ENCODE data around the gene HEATR3. TPM values are rescaled to one million over a fixed set of nuclear protein-coding genes. Genes with fewer than 3 reads are reported as not detected.

Gene HEATR3
- total RNA-seq, 1 donor from 2014 or later: 23.9 TPM

GRCh38 chr16:50036426-50036825 is 29.3 kb upstream of the HEATR3 start:
- DNase-seq (ENCODE audit: low spot score): no peak
- Histone ChIP-seq H3F3A (ENCODE audit: low read depth) (peaks cover 10% of the 10 kb centered on the region), H3K79me2 (ENCODE audit: low read depth) (no peaks in the 10 kb centered on the region), H3K9me3 (ENCODE audit: low read depth) (no peaks in the 10 kb centered on the region), H3K4me2 (no peak overlapping the region), H3K4me3 (no peak overlapping the region), H3K27ac (no peak overlapping the region), H4K20me1 (ENCODE audit: low read depth) (no peaks in the 10 kb centered on the region), H3K36me3 (peaks cover 10% of the 10 kb centered on the region), H3K27me3 (no peaks in the 10 kb centered on the region), H3K9ac (no peak overlapping the region), H2AFZ (replicated peaks) (no peak overlapping the region), H3K4me1 (no peaks in the 10 kb centered on the region)
- Mint-ChIP-seq H3K27ac (no peak overlapping the region), H3K27me3 (ENCODE audit: insufficient read depth, low read depth) (no peaks in the 10 kb centered on the region), H3K9me3 (no peaks in the 10 kb centered on the region), H3K4me1 (peaks cover 3% of the 10 kb centered on the region), H3K36me3 (peaks cover 6% of the 10 kb centered on the region), H3K4me3 (no peak overlapping the region)
- no peak for TF ChIP-seq EZH2 (IDR thresholded peaks at IDR 0.05)
- no peak for TF ChIP-seq CTCF (IDR thresholded peaks at IDR 0.05)
- TF ChIP-seq EZH2phosphoT487 (IDR thresholded peaks at IDR 0.05): no peak

- Mint-ChIP-seq H3K4me3 (no peak overlapping the region), H3K9me3 (no peaks in the 10 kb centered on the region), H3K27me3 (ENCODE audit: insufficient read depth, low read depth) (no peaks in the 10 kb centered on the region), H3K4me1 (peaks cover 3% of the 10 kb centered on the region), H3K27ac (no peak overlapping the region), H3K36me3 (peaks cover 4% of the 10 kb centered on the region)
- DNase-seq (ENCODE audit: low spot score): no peak
- no peak for TF ChIP-seq EZH2phosphoT487 (IDR thresholded peaks at IDR 0.05)
- no peak for TF ChIP-seq EZH2 (IDR thresholded peaks at IDR 0.05)
- TF ChIP-seq CTCF (IDR thresholded peaks at IDR 0.05): no peak
- Histone ChIP-seq H3K4me1 (no peaks in the 10 kb centered on the region), H3F3A (ENCODE audit: low read depth) (peaks cover 10% of the 10 kb centered on the region), H3K27ac (no peak overlapping the region), H4K20me1 (ENCODE audit: low read depth) (no peaks in the 10 kb centered on the region), H3K9ac (no peak overlapping the region), H2AFZ (replicated peaks) (no peak overlapping the region), H3K79me2 (ENCODE audit: low read depth) (no peaks in the 10 kb centered on the region), H3K9me3 (ENCODE audit: low read depth) (no peaks in the 10 kb centered on the region), H3K27me3 (no peaks in the 10 kb centered on the region), H3K4me3 (no peak overlapping the region), H3K36me3 (peaks cover 10% of the 10 kb centered on the region), H3K4me2 (no peak overlapping the region)
Observed at GRCh38 chr16:50037662-50038220, 28.0 kb upstream of the HEATR3 start.

GRCh38 chr16:50038286-50038685 is 27.5 kb upstream of the HEATR3 start:
- peaks cover 6% of the 10 kb centered on the region for H3K36me3 ChIP-seq
- peak overlapping the region; percentile 48 for H3K27ac ChIP-seq
- H3K27me3 ChIP-seq: no peaks in the 10 kb centered on the region

More at GRCh38 chr16:50038286-50038685, 27.5 kb upstream of the HEATR3 start:
- Mint-ChIP-seq H3K4me1 (peaks cover 3% of the 10 kb centered on the region), H3K9me3 (no peaks in the 10 kb centered on the region), H3K27me3 (ENCODE audit: insufficient read depth, low read depth) (no peaks in the 10 kb centered on the region), H3K4me3 (no peak overlapping the region), H3K27ac (no peak overlapping the region), H3K36me3 (peaks cover 4% of the 10 kb centered on the region)
- no peak overlapping the region for H3K4me2 ChIP-seq
- no peaks in the 10 kb centered on the region for H3K4me1 ChIP-seq
- H3F3A ChIP-seq (ENCODE audit: low read depth): peaks cover 10% of the 10 kb centered on the region
- no peaks in the 10 kb centered on the region for H4K20me1 ChIP-seq (ENCODE audit: low read depth)
- DNase-seq (ENCODE audit: low spot score): no peak
- no peak overlapping the region for H3K9ac ChIP-seq
- H3K9me3 ChIP-seq (ENCODE audit: low read depth): no peaks in the 10 kb centered on the region
- TF ChIP-seq CTCF (IDR thresholded peaks at IDR 0.05): no peak
- no peak for TF ChIP-seq EZH2phosphoT487 (IDR thresholded peaks at IDR 0.05)
- H3K4me3 ChIP-seq: no peak overlapping the region
- H2AFZ ChIP-seq (replicated peaks): no peak overlapping the region
- no peaks in the 10 kb centered on the region for H3K79me2 ChIP-seq (ENCODE audit: low read depth)
